Uterus (tissue), 2 donors: ENCODE results near the gene SLC29A4.

Experiments used
- CTCF ChIP-seq, 4 experiments: fragments of 200-600 bp in 2 of 4; fragments of 450-650 bp in 2 of 4; sonication (generic) in 2 of 4; IDR thresholded peaks; one replicate each; pipeline ENCODE4 v1.5.1; 2016 to 2019; ENCODE audit warnings: antibody characterized with exemption in 4 of 4, mild to moderate bottlenecking in 2 of 4, moderate library complexity in 1 of 4
- POLR2A ChIP-seq, 2 donors: fragments of 450-650 bp; IDR thresholded peaks; one replicate each; pipeline ENCODE4 v1.6.1; 2016; ENCODE audit warnings: antibody characterized with exemption in 2 of 2, mild to moderate bottlenecking in 1 of 2, moderate library complexity in 1 of 2

DNA sequence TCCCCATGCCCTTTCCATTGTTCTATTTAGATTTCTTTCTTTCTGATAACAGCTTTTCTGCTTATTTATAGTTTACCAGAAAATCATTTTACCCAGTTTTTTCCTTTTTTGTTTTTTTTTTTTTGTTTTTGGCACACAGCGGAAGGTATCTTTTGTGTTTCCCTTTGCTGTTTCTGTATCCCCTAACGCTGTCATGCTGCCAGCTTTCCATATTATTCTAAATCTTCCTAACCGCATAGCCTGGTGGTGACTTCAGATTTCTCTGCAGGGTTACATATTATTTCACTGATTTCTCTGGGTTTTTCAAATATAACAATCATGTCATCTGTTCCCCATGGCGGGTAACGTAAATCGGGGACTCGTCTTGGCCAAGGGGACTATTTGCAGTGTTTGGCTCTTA lies 4.0 kb upstream of the SLC29A4 start:
- TF ChIP-seq CTCF (IDR thresholded peaks at IDR 0.05), result no peak
- TF ChIP-seq POLR2A (IDR thresholded peaks at IDR 0.05), result no peak
